Epithelial cell of esophagus (primary cell): ENCODE results near the gene TGM2.

Experiments used
- DNase-seq: peaks from one replicate; pipeline ENCODE4 v3.0.0; 2010; ENCODE audit warnings: low read depth
- H3K4me3 ChIP-seq: 2 replicates; pipeline ENCODE4 v1.5.1; 2011; ENCODE audit warnings: mild to moderate bottlenecking, low read length, control low read depth
- CTCF ChIP-seq: IDR thresholded peaks from 2 replicates; pipeline ENCODE4 v1.5.1; 2011; ENCODE audit warnings: low read depth, mild to moderate bottlenecking, low read length, control low read depth, inconsistent platforms; ENCODE audit not compliant: insufficient read depth; ENCODE audit errors: missing control alignments

The TGM2 gene

GRCh38 chr20:38165089-38165965 lies at the start of gene TGM2:
TGM2 (minus strand) TSS chr20:38165270; CDS start chr20:38165198, 72 bp downstream.
- no peak within 1 kb of the TSS for H3K4me3 ChIP-seq
- DNase-seq, result peak; percentile 67
- peak; percentile 55 for TF ChIP-seq CTCF

- TF ChIP-seq CTCF, result peak; percentile 17
- H3K4me3 ChIP-seq, result no peak overlapping the region
- DNase-seq, result no peak
Observed at GRCh38 chr20:38214256-38215193, 49.5 kb upstream of the TGM2 start.

GRCh38 chr20:38213607-38213940 lies 48.5 kb upstream of the TGM2 start:
- no peak for TF ChIP-seq CTCF
- no peak for DNase-seq
- no peak overlapping the region for H3K4me3 ChIP-seq

GRCh38 chr20:38212806-38213606 lies 47.9 kb upstream of the TGM2 start:
- no peak for DNase-seq
- H3K4me3 ChIP-seq, result no peak overlapping the region
- no peak for TF ChIP-seq CTCF

- no peak for DNase-seq
- no peak for TF ChIP-seq CTCF
Observed at GRCh38 chr20:38211200-38212097, 46.4 kb upstream of the TGM2 start.

More at GRCh38 chr20:38211200-38212097, 46.4 kb upstream of the TGM2 start:
- no peak overlapping the region for H3K4me3 ChIP-seq
